ENCODE results near the gene GRAMD1A.

The GRAMD1A gene

GRCh38 chr19:35030257-35031071 is 30.3 kb downstream of the GRAMD1A start, which contains the start of gene SCN1B:
Gene SCN1B (plus strand): TSS chr19:35030470. CDS start chr19:35030821, 351 bp downstream.
- no peak within 1 kb of the TSS; the same call in 1 of the 2 replicates for H3K4me3 ChIP-seq (ENCODE audit: low read length)
- DNase-seq (ENCODE audit: low read depth, low spot score) = no peak

- no peak for DNase-seq (ENCODE audit: low read depth, low spot score)
- H3K4me3 ChIP-seq (ENCODE audit: low read length) = no peak overlapping the region
Observed at GRCh38 chr19:35031072-35031881, 31.2 kb downstream of the GRAMD1A start.

- no peak overlapping the region for H3K4me3 ChIP-seq (ENCODE audit: low read length)
- DNase-seq (ENCODE audit: low read depth, low spot score) = no peak
Observed at GRCh38 chr19:35032356-35032865, 32.3 kb downstream of the GRAMD1A start.

GRCh38 chr19:35033067-35034004 is 33.2 kb downstream of the GRAMD1A start:
- H3K4me3 ChIP-seq (ENCODE audit: low read length) = no peak overlapping the region
- DNase-seq (ENCODE audit: low read depth, low spot score) = no peak

- H3K4me3 ChIP-seq (ENCODE audit: low read length) = no peak overlapping the region
- no peak for DNase-seq (ENCODE audit: low read depth, low spot score)
Observed at GRCh38 chr19:35034005-35034502, 33.9 kb downstream of the GRAMD1A start.

GRCh38 chr19:35034588-35035382 is 34.7 kb downstream of the GRAMD1A start:
- H3K4me3 ChIP-seq (ENCODE audit: low read length) = no peak overlapping the region
- DNase-seq (ENCODE audit: low read depth, low spot score) = no peak

GRCh38 chr19:35037716-35038622 is 37.8 kb downstream of the GRAMD1A start:
- no peak overlapping the region for H3K4me3 ChIP-seq (ENCODE audit: low read length)
- no peak for DNase-seq (ENCODE audit: low read depth, low spot score)

- DNase-seq (ENCODE audit: low read depth, low spot score) = no peak
- H3K4me3 ChIP-seq (ENCODE audit: low read length) = no peak overlapping the region
Observed at GRCh38 chr19:35038623-35039512, 38.7 kb downstream of the GRAMD1A start.

GRCh38 chr19:35039881-35040825 is 40.0 kb downstream of the GRAMD1A start:
- no peak overlapping the region for H3K4me3 ChIP-seq (ENCODE audit: low read length)
- no peak for DNase-seq (ENCODE audit: low read depth, low spot score)

- no peak overlapping the region for H3K4me3 ChIP-seq (ENCODE audit: low read length)
- no peak for DNase-seq (ENCODE audit: low read depth, low spot score)
Observed at GRCh38 chr19:35040826-35041547, 40.9 kb downstream of the GRAMD1A start.

- no peak within 1 kb of the TSS for H3K4me3 ChIP-seq (ENCODE audit: low read length)
- DNase-seq (ENCODE audit: low read depth, low spot score) = no peak
Observed at GRCh38 chr19:35041548-35042055, 41.5 kb downstream of the GRAMD1A start, which contains the start of gene HPN. Gene HPN (plus strand): TSS chr19:35041721. CDS start chr19:35042507, 786 bp downstream.

- no peak for DNase-seq (ENCODE audit: low read depth, low spot score)
- no peak overlapping the region for H3K4me3 ChIP-seq (ENCODE audit: low read length)
Observed at GRCh38 chr19:35042056-35042730, 42.1 kb downstream of the GRAMD1A start.

- no peak overlapping the region for H3K4me3 ChIP-seq (ENCODE audit: low read length)
- DNase-seq (ENCODE audit: low read depth, low spot score) = no peak
Observed at GRCh38 chr19:35042954-35043604, 43.0 kb downstream of the GRAMD1A start.
